Panc1 (cell line): ENCODE measurements around the gene PPFIA3. TPM values are rescaled to one million over a fixed set of nuclear protein-coding genes. Genes with fewer than 3 reads are reported as not detected.
A peak's percentile ranks its signal among the peaks of the same experiment; 100 is the strongest.
"Not testable (repeated sequence)": the region's sequence is repeated elsewhere in the genome, so short reads cannot be mapped to it uniquely, and the experiment has no call there.

Source experiments
- ATAC-seq: fragments of 200-7000 bp; cut with Tn5 transposase; 2 replicates; pipeline ENCODE4 v1.9.1; 2020; ENCODE audit warnings: mild to moderate bottlenecking, moderate library complexity
- BruUV-seq: library from RNA; stranded (reverse); fragments of 400-500 nt; replicated peaks from 2 replicates; lab custom pipeline; 2021; lab: Mats Ljungman, UMichigan
- CTCF ChIA-PET: fragments of 300-600 bp; sonication (Branson Sonifier 250); formaldehyde crosslinking; loops from one replicate; lab custom pipeline; 2022; ENCODE audit warnings: antibody characterized with exemption; lab: Charles Lee
- POLR2A ChIA-PET: fragments of 300-600 bp; sonication (Branson Sonifier 250); formaldehyde crosslinking; loops from one replicate; lab custom pipeline; 2022; ENCODE audit warnings: antibody characterized with exemption; lab: Charles Lee
- DNase-seq: peaks from one replicate; pipeline ENCODE4 v3.0.0-alpha.2; 2010; ENCODE audit warnings: low read depth, low spot score
- H3K27ac ChIP-seq: 2 replicates; pipeline ENCODE4 v1.5.1; 2011; ENCODE audit warnings: mild to moderate bottlenecking, low read length, inconsistent platforms
- H3K27me3 ChIP-seq: fragments of 200-500 bp; sonication (Bioruptor generic); 2 replicates; pipeline ENCODE4 v1.6.0; 2014; ENCODE audit warnings: low read length, inconsistent platforms; ENCODE audit not compliant: control insufficient read depth, insufficient read depth
- H3K36me3 ChIP-seq: fragments of 200-500 bp; sonication (Bioruptor generic); 2 replicates; pipeline ENCODE4 v1.5.1; 2014; ENCODE audit warnings: inconsistent platforms, mild to moderate bottlenecking, low read length, moderate library complexity; ENCODE audit not compliant: control insufficient read depth, insufficient read depth
- H3K4me1 ChIP-seq: 2 replicates; pipeline ENCODE4 v1.5.1; 2011; ENCODE audit warnings: inconsistent platforms, mild to moderate bottlenecking, low read length, moderate library complexity; ENCODE audit not compliant: control insufficient read depth, insufficient read depth
- H3K4me3 ChIP-seq, 2 experiments: 2 replicates each; pipeline ENCODE4 v1.5.1; 2011 to 2012; ENCODE audit warnings: low read depth in 2 of 2, low read length in 2 of 2, mild to moderate bottlenecking in 2 of 2, inconsistent platforms in 1 of 2, moderate library complexity in 1 of 2
- H3K9me3 ChIP-seq: fragments of 200-500 bp; sonication (Bioruptor generic); 2 replicates; pipeline ENCODE4 v1.5.1; 2014; ENCODE audit warnings: low read depth, mild to moderate bottlenecking, inconsistent platforms, low read length, moderate library complexity; ENCODE audit not compliant: control insufficient read depth, insufficient read depth
- POLR2AphosphoS5 ChIP-seq: IDR thresholded peaks from 2 replicates; pipeline ENCODE4 v1.6.1; 2012; ENCODE audit warnings: mild to moderate bottlenecking, low read depth, low read length, moderate library complexity
- SIN3A ChIP-seq: IDR thresholded peaks from 2 replicates; pipeline ENCODE4 v1.6.1; 2012; ENCODE audit warnings: low read depth, mild to moderate bottlenecking, low read length, moderate library complexity, borderline replicate concordance; ENCODE audit not compliant: insufficient read depth
- TCF7L2 ChIP-seq: IDR thresholded peaks from 2 replicates; pipeline ENCODE4 v1.6.1; 2011; ENCODE audit warnings: mild to moderate bottlenecking, low read depth, low read length, inconsistent platforms
- in situ Hi-C: cut with HindIII; loops from 2 replicates; pipeline ENCODE4 v1.10.0; 2016; ENCODE audit warnings: low sequenced_read_pairs, low pct_unique_long_range_greater_than_20kb
- intact Hi-C: fragments of 100-400 bp; cut with micrococcal nuclease; formaldehyde crosslinking; loops from one replicate; pipeline ENCODE4 v1.10.0; 2022; ENCODE audit not compliant: unreplicated experiment
- total RNA-seq: library from RNA; stranded (reverse); gene quantifications from one replicate; pipeline ENCODE4 v1.2.1, GENCODE V29; 2021; ENCODE audit not compliant: unreplicated experiment
- TF ChIP-seq, protein P1 (sequence below), 2 experiments: IDR thresholded peaks; 2 replicates each; pipeline ENCODE4 v1.6.1; 2011 to 2012; ENCODE audit warnings: low read depth in 2 of 2, control low read depth in 1 of 2, low read length in 1 of 2, mild to moderate bottlenecking in 1 of 2, moderate library complexity in 1 of 2; ENCODE audit not compliant: insufficient read depth in 1 of 2
- TF ChIP-seq, protein P2 (sequence below): fragments of 450-650 bp; IDR thresholded peaks from 2 replicates; pipeline ENCODE4 v1.5.1; 2017; ENCODE audit warnings: mild to moderate bottlenecking

Gene PPFIA3
- total RNA-seq, 1 experiment from 2014 or later = 21.7 TPM

DNA sequence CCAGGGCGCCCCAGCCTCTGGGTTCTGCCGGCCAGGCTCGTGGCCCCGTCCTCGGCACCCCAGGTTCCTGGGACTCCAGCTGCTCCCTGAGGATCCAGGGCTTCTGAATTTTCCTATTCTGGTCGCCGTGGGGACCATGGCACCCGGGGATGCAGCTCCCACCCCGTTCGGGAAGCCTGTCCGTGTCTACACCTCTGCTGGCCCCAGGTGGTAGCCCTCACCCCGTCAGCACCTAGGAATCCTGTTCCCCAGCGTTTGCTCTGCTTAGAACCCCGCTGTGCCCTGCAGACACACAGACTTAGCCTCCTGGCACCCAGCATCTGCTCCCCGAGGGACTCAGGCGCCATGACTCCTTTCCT is 960 bp downstream of the PPFIA3 start:
- intact Hi-C loops (no loop called here), in situ Hi-C loops (no loop called here)
- Histone ChIP-seq H3K27ac (no peak overlapping the region), H3K4me3 (peak overlapping the region; percentile 46 to 51), H3K4me1 (peaks cover 7% of the 10 kb centered on the region), H3K27me3 (no peaks in the 10 kb centered on the region), H3K9me3 (no peaks in the 10 kb centered on the region), H3K36me3 (no peaks in the 10 kb centered on the region)
- no peak for TF ChIP-seq TCF7L2
- TF ChIP-seq SIN3A = 0 out of 2 replicates have a peak, but pooled peaks have one; percentile 4
- no peak for DNase-seq
- BruUV-seq = no TSS peak
- ChIA-PET CTCF (interaction anchor here (0.6 kb wide), 1 partner anchor 26 kb away, joined by 3 read pairs; no protein-coding TSS in a partner anchor), POLR2A (interaction anchor here (0.9 kb wide), 1 partner anchor 8 kb away, joined by 3 read pairs; no protein-coding TSS in a partner anchor)
- no peak for ATAC-seq

DNA sequence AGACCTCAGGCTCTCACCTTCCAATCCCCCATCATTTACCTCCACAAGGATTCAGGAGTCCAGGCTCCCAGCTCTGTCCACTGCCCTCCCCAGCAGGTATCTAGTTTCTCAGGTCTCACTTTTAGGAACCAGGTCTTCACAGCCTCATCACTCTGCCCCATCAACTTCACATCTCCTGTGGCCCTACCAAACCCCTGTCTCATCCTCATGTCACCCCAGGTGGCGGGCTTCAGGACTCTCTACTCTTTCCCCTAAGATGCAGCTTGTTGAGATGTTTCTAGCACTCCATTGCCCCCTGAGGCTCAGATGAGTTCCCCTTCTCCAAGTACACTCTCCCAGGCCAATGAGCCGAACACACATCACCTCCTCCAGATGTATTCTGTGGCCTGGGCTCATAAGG is 1.5 kb downstream of the PPFIA3 start:
- Histone ChIP-seq H3K4me3 (no peak overlapping the region), H3K9me3 (no peaks in the 10 kb centered on the region), H3K27ac (no peak overlapping the region), H3K4me1 (peaks cover 7% of the 10 kb centered on the region), H3K27me3 (no peaks in the 10 kb centered on the region), H3K36me3 (no peaks in the 10 kb centered on the region)
- ChIA-PET POLR2A (no interaction called here), CTCF (no interaction called here)
- DNase-seq (no peak), ATAC-seq (no peak)
- TF ChIP-seq TCF7L2 = no peak
- intact Hi-C loops (no loop called here), in situ Hi-C loops (no loop called here)
- BruUV-seq = no TSS peak

DNA sequence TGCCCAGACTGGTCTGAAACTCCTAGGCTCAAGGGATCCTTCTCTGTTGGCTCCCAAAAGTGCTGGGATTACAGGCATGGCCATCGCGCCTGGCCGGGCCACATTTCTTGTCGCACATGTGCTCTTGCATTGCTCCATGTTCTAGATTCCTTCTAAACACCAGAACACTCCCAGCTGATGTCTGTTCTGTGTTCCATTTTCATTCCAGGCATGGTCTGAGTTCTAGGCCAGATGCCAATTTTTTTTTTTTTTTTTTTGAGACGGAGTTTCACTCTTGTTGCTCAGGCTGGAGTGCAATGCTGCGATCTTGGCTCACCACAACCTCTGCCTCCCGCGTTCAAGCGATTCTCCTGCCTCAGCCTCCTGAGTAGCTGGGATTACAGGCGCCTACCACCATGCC is 2.5 kb downstream of the PPFIA3 start:
- BruUV-seq, in situ Hi-C loops, H3K4me1 ChIP-seq, DNase-seq, intact Hi-C loops, H3K27ac ChIP-seq, H3K9me3 ChIP-seq, H3K4me3 ChIP-seq, CTCF ChIA-PET, H3K36me3 ChIP-seq, POLR2A ChIA-PET, H3K27me3 ChIP-seq, ATAC-seq: not testable (repeated sequence)

DNA sequence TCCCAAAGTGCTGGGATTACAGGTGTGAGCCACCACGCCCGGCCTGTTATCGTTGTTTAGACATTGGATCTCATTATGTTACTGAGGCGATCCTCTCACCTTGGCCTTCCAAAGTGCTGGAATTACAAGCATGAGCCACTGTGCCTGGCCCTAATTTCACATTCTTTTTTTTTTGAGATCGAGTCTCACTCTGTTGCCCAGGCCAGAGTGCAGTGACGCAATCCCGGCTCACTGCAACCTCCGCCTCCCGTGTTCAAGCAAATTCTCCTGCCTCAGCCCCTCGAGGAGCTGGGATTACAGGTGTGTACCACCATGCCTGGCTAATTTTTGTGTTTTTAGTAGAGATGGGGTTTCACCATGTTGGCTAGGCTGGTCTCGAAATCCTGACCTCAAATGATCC is 3.9 kb downstream of the PPFIA3 start:
- H3K9me3 ChIP-seq, in situ Hi-C loops, POLR2A ChIA-PET, H3K27me3 ChIP-seq, CTCF ChIA-PET, H3K4me3 ChIP-seq, DNase-seq, H3K4me1 ChIP-seq, H3K27ac ChIP-seq, ATAC-seq, H3K36me3 ChIP-seq, intact Hi-C loops, BruUV-seq: not testable (repeated sequence)

DNA sequence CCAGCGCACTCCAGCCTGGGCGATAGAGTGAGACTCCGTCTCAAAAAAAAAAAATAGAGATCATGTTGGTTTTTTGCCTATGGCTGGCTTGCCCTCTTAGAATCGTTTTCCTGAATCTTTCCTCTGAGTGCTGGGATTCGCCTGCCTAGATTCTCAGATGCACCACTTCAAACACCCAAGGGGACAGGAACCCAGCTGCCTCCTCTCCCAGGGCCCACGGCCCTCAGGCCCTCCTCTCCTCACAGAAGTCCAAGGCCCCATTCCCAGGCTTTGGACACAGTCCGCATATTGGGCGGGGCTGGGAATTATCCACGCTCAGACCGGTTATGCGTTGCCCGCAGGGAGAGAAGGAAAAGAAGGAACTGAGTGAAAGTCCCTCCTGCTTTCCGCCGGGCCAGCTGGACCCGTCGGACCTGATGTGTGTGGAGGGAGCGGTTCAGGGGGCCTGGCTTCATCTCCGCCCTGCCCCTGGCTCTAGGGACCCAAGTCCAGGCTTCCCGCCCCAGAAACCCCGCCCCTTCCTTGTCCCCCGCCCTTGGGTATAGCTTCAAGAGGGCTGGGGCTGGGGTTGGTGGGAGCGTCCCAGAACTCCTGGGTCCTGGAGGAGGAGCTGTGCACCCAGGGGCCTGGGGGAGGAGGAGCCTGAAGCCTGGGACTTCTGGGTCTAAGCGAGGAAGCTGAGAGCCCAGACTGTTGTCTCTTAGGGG is 5.8 kb downstream of the PPFIA3 start:
- ChIA-PET CTCF (no interaction called here), POLR2A (no interaction called here)
- H3K4me3 ChIP-seq = peak overlapping the region; percentile 20 to 45
- in situ Hi-C loops = no loop called here
- peak overlapping the region; percentile 51 for H3K27ac ChIP-seq
- BruUV-seq = no TSS peak
- peaks cover 3% of the 10 kb centered on the region; the same call in 1 of the 2 replicates for H3K4me1 ChIP-seq
- no peaks in the 10 kb centered on the region for H3K27me3 ChIP-seq
- ATAC-seq (peak; percentile 44), DNase-seq (no peak)
- H3K9me3 ChIP-seq = no peaks in the 10 kb centered on the region
- no peaks in the 10 kb centered on the region for H3K36me3 ChIP-seq
- TF ChIP-seq, protein P1, sequence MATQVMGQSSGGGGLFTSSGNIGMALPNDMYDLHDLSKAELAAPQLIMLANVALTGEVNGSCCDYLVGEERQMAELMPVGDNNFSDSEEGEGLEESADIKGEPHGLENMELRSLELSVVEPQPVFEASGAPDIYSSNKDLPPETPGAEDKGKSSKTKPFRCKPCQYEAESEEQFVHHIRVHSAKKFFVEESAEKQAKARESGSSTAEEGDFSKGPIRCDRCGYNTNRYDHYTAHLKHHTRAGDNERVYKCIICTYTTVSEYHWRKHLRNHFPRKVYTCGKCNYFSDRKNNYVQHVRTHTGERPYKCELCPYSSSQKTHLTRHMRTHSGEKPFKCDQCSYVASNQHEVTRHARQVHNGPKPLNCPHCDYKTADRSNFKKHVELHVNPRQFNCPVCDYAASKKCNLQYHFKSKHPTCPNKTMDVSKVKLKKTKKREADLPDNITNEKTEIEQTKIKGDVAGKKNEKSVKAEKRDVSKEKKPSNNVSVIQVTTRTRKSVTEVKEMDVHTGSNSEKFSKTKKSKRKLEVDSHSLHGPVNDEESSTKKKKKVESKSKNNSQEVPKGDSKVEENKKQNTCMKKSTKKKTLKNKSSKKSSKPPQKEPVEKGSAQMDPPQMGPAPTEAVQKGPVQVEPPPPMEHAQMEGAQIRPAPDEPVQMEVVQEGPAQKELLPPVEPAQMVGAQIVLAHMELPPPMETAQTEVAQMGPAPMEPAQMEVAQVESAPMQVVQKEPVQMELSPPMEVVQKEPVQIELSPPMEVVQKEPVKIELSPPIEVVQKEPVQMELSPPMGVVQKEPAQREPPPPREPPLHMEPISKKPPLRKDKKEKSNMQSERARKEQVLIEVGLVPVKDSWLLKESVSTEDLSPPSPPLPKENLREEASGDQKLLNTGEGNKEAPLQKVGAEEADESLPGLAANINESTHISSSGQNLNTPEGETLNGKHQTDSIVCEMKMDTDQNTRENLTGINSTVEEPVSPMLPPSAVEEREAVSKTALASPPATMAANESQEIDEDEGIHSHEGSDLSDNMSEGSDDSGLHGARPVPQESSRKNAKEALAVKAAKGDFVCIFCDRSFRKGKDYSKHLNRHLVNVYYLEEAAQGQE (IDR thresholded peaks at IDR 0.05; ENCODE audit: insufficient read depth in 1 of 2, low read depth in 2 of 2, low read length in 1 of 2) = no peak
- TF ChIP-seq TCF7L2 = no peak
- TF ChIP-seq SIN3A = no peak
- TF ChIP-seq, protein P2, sequence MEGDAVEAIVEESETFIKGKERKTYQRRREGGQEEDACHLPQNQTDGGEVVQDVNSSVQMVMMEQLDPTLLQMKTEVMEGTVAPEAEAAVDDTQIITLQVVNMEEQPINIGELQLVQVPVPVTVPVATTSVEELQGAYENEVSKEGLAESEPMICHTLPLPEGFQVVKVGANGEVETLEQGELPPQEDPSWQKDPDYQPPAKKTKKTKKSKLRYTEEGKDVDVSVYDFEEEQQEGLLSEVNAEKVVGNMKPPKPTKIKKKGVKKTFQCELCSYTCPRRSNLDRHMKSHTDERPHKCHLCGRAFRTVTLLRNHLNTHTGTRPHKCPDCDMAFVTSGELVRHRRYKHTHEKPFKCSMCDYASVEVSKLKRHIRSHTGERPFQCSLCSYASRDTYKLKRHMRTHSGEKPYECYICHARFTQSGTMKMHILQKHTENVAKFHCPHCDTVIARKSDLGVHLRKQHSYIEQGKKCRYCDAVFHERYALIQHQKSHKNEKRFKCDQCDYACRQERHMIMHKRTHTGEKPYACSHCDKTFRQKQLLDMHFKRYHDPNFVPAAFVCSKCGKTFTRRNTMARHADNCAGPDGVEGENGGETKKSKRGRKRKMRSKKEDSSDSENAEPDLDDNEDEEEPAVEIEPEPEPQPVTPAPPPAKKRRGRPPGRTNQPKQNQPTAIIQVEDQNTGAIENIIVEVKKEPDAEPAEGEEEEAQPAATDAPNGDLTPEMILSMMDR = no peak
- TF ChIP-seq POLR2AphosphoS5 = no peak
- intact Hi-C loops = no loop called here
